ENCODE measurements around the gene SSTR1.

DNA sequence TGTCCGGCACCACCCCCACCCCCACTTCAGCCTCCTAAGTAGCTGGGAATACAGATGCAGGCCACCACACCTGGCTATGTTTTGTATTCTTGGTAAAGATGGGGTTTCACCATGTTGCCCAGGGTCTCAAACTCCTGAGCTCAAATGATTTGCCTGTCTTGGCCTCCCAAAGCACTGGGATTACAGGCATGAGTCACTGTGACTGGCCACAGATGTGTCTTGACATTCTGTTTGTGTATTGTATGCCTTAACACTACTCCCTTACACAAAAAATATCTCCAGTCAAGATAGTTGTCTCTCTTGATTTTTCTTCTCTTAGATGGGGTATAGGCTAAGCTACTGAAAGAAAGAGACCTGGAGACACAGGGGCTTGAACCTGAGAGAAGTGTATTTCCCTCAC is 30.6 kb downstream of the SSTR1 start:
- TF ChIP-seq CTCF (IDR thresholded peaks at IDR 0.05; ENCODE audit: extremely low read depth in 1 of 2, insufficient read depth in 1 of 2, low read depth in 1 of 2, low read length in 2 of 2) (no peak), MAX (IDR thresholded peaks at IDR 0.05; ENCODE audit: insufficient read depth, insufficient read length) (no peak), POLR2A (IDR thresholded peaks at IDR 0.05; ENCODE audit: low read depth, low read length) (no peak), POLR2AphosphoS5 (IDR thresholded peaks at IDR 0.05; ENCODE audit: insufficient read depth, low read depth, low read length) (no peak), MYC (IDR thresholded peaks at IDR 0.05; ENCODE audit: low read depth, low read length) (no peak), EZH2 (IDR thresholded peaks at IDR 0.05; ENCODE audit: borderline replicate concordance, low read depth, low read length, severe bottlenecking) (no peak)
